H1 (cell line): ENCODE measurements around the gene CDADC1. TPM values are rescaled to one million over a fixed set of nuclear protein-coding genes. Genes with fewer than 3 reads are reported as not detected.

Experiments
- BACH1 ChIP-seq: IDR thresholded peaks from 2 replicates; pipeline ENCODE4 v1.6.1; 2012; ENCODE audit warnings: low read length, improper control_type of control experiment
- CTCF ChIP-seq, 3 experiments: IDR thresholded peaks; 1 replicate in 2 of 3; 2 replicates in 1 of 3; pipeline versions ENCODE4 v1.5.1 to v1.6.1; 2011; ENCODE audit warnings: low read length in 3 of 3, mild to moderate bottlenecking in 3 of 3, inconsistent platforms in 2 of 3, low read depth in 1 of 3, moderate library complexity in 1 of 3; ENCODE audit not compliant: insufficient read depth in 1 of 3; ENCODE audit errors: control extremely low read depth in 1 of 3
- EGR1 ChIP-seq: IDR thresholded peaks from 2 replicates; pipeline ENCODE4 v1.6.1; 2011; ENCODE audit warnings: low read depth, low read length, borderline replicate concordance
- EZH2 ChIP-seq: fragments of 200-600 bp; sonication (generic); IDR thresholded peaks from 2 replicates; pipeline ENCODE4 v1.7.1; 2012; ENCODE audit warnings: low read depth, mild to moderate bottlenecking, moderate library complexity, low read length, inconsistent platforms; ENCODE audit not compliant: severe bottlenecking
- FOSL1 ChIP-seq: IDR thresholded peaks from 2 replicates; pipeline ENCODE4 v1.6.1; 2011; ENCODE audit warnings: mild to moderate bottlenecking, low read depth, low read length, moderate library complexity; ENCODE audit not compliant: insufficient read depth
- NRF1 ChIP-seq: IDR thresholded peaks from 2 replicates; pipeline ENCODE4 v1.6.1; 2011; ENCODE audit warnings: mild to moderate bottlenecking, low read depth, low read length, improper control_type of control experiment
- polyA plus RNA-seq, 7 experiments: library from polyadenylated mRNA; depleted of rRNA in 3 of 7; stranded (reverse) in 5 of 7; unstranded in 2 of 7; fragments of >200 nt in 5 of 7; fragments of 200-250 nt in 2 of 7; gene quantifications; 1 replicate in 5 of 7; 2 replicates in 1 of 7; 4 replicates in 1 of 7; pipeline versions ENCODE4 v1.2.1 to v1.2.3, GENCODE V29; 2011 to 2013; ENCODE audit warnings: missing spikeins in 2 of 7, mixed read lengths in 2 of 7
- total RNA-seq: library from RNA; stranded (reverse); fragmentation: NEBNext Ultra II Directional; extraction: Animal tissue kit (Norgen Biotek cat#: 25700); gene quantifications from 2 replicates; pipeline ENCODE4 v1.2.1, GENCODE V29; 2021
- TF ChIP-seq, protein P1 (sequence below): fragments of 300-600 bp; sonication (generic); IDR thresholded peaks from 2 replicates; pipeline ENCODE4 v1.7.1; 2012; ENCODE audit warnings: low read length, moderate library complexity, mild to moderate bottlenecking, inconsistent platforms; ENCODE audit not compliant: insufficient replicate concordance

CDADC1 gene
- total and polyA plus RNA-seq, 2 of the 8 experiments (the other 6 are each of a cell fraction or from before 2014, with no cell fraction given), result 0.98 to 2.7 TPM

DNA sequence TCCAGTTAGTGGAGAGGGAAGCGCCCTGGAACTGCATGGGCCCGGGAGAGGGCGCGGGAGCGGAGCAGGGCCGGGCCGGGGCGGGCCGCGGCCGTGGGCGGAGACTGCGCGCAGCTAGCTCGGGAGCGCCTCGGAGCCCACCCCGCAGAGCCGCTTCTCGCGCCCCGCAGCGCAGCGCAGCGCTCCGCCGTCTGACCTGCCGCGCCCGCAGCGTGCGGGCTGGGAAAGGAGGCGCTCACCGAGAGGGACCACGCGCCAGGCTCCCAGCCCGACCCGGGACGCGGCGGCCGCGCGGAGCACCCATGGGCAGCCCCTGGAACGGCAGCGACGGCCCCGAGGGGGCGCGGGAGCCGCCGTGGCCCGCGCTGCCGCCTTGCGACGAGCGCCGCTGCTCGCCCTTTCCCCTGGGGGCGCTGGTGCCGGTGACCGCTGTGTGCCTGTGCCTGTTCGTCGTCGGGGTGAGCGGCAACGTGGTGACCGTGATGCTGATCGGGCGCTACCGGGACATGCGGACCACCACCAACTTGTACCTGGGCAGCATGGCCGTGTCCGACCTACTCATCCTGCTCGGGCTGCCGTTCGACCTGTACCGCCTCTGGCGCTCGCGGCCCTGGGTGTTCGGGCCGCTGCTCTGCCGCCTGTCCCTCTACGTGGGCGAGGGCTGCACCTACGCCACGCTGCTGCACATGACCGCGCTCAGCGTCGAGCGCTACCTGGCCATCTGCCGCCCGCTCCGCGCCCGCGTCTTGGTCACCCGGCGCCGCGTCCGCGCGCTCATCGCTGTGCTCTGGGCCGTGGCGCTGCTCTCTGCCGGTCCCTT lies 27.5 kb upstream of the CDADC1 start, which contains the start of gene MLNR (continued):
- TF ChIP-seq, protein P1, sequence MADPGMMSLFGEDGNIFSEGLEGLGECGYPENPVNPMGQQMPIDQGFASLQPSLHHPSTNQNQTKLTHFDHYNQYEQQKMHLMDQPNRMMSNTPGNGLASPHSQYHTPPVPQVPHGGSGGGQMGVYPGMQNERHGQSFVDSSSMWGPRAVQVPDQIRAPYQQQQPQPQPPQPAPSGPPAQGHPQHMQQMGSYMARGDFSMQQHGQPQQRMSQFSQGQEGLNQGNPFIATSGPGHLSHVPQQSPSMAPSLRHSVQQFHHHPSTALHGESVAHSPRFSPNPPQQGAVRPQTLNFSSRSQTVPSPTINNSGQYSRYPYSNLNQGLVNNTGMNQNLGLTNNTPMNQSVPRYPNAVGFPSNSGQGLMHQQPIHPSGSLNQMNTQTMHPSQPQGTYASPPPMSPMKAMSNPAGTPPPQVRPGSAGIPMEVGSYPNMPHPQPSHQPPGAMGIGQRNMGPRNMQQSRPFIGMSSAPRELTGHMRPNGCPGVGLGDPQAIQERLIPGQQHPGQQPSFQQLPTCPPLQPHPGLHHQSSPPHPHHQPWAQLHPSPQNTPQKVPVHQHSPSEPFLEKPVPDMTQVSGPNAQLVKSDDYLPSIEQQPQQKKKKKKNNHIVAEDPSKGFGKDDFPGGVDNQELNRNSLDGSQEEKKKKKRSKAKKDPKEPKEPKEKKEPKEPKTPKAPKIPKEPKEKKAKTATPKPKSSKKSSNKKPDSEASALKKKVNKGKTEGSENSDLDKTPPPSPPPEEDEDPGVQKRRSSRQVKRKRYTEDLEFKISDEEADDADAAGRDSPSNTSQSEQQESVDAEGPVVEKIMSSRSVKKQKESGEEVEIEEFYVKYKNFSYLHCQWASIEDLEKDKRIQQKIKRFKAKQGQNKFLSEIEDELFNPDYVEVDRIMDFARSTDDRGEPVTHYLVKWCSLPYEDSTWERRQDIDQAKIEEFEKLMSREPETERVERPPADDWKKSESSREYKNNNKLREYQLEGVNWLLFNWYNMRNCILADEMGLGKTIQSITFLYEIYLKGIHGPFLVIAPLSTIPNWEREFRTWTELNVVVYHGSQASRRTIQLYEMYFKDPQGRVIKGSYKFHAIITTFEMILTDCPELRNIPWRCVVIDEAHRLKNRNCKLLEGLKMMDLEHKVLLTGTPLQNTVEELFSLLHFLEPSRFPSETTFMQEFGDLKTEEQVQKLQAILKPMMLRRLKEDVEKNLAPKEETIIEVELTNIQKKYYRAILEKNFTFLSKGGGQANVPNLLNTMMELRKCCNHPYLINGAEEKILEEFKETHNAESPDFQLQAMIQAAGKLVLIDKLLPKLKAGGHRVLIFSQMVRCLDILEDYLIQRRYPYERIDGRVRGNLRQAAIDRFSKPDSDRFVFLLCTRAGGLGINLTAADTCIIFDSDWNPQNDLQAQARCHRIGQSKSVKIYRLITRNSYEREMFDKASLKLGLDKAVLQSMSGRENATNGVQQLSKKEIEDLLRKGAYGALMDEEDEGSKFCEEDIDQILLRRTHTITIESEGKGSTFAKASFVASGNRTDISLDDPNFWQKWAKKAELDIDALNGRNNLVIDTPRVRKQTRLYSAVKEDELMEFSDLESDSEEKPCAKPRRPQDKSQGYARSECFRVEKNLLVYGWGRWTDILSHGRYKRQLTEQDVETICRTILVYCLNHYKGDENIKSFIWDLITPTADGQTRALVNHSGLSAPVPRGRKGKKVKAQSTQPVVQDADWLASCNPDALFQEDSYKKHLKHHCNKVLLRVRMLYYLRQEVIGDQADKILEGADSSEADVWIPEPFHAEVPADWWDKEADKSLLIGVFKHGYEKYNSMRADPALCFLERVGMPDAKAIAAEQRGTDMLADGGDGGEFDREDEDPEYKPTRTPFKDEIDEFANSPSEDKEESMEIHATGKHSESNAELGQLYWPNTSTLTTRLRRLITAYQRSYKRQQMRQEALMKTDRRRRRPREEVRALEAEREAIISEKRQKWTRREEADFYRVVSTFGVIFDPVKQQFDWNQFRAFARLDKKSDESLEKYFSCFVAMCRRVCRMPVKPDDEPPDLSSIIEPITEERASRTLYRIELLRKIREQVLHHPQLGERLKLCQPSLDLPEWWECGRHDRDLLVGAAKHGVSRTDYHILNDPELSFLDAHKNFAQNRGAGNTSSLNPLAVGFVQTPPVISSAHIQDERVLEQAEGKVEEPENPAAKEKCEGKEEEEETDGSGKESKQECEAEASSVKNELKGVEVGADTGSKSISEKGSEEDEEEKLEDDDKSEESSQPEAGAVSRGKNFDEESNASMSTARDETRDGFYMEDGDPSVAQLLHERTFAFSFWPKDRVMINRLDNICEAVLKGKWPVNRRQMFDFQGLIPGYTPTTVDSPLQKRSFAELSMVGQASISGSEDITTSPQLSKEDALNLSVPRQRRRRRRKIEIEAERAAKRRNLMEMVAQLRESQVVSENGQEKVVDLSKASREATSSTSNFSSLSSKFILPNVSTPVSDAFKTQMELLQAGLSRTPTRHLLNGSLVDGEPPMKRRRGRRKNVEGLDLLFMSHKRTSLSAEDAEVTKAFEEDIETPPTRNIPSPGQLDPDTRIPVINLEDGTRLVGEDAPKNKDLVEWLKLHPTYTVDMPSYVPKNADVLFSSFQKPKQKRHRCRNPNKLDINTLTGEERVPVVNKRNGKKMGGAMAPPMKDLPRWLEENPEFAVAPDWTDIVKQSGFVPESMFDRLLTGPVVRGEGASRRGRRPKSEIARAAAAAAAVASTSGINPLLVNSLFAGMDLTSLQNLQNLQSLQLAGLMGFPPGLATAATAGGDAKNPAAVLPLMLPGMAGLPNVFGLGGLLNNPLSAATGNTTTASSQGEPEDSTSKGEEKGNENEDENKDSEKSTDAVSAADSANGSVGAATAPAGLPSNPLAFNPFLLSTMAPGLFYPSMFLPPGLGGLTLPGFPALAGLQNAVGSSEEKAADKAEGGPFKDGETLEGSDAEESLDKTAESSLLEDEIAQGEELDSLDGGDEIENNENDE, result no peak
- no peak for TF ChIP-seq BACH1
- TF ChIP-seq EGR1, result no peak
- peak; percentile 57 to 79 (median 71) for TF ChIP-seq CTCF (IDR thresholded peaks at IDR 0.05; ENCODE audit: control extremely low read depth in 1 of 3, insufficient read depth in 1 of 3, low read depth in 1 of 3, low read length in 3 of 3)
- no peak for TF ChIP-seq FOSL1
- TF ChIP-seq EZH2, result peak; percentile 91
- no peak for TF ChIP-seq NRF1
